Liver (tissue), 4 donors: ENCODE results near the gene NKX1-2. TPM values are rescaled to one million over a fixed set of nuclear protein-coding genes. Genes with fewer than 3 reads are reported as not detected.

ENCODE experiments used
- polyA plus RNA-seq, 2 donors: library from polyadenylated mRNA; stranded (reverse) in 1 of 2; unstranded in 1 of 2; fragments of 200-250 nt in 1 of 2; fragments of >200 nt in 1 of 2; fragmentation: Nextera tagmentation in 1 of 2; extraction: Ambion mirVana in 1 of 2; gene quantifications; one replicate each; pipeline versions ENCODE4 v1.2.1 to v1.2.3, GENCODE V29; 2013 to 2015
- total RNA-seq, 2 donors: library from RNA; depleted of rRNA; stranded (reverse); fragments of >200 nt; gene quantifications; one replicate each; pipeline ENCODE4 v1.2.3, GENCODE V29; 2014
- donor health status: healthy.
- donor health status: healthy.
- donor health status: healthy.

Gene NKX1-2
- total and polyA plus RNA-seq, 4 donors, result not detected

Other genes starting within 250 kb of the NKX1-2 start
- gene OAT, start 31.1 kb downstream of the NKX1-2 start, total RNA-seq, result 100 to 1,000 TPM in 1 of 2 donors, 10 to 100 TPM in 1; 67.8 to 255 TPM
- 10 to 100 TPM; 25.1 to 70.4 TPM for gene OAT, start 31.1 kb downstream of the NKX1-2 start, polyA plus RNA-seq
- gene LHPP, start 11.8 kb upstream of the NKX1-2 start, total RNA-seq, result 10 to 100 TPM; 15.9 to 25.7 TPM
- gene LHPP, start 11.8 kb upstream of the NKX1-2 start, polyA plus RNA-seq, result 10 to 100 TPM; 26.7 to 39.9 TPM